ENCODE results near the gene CDKAL1.
"Not testable (repeated sequence)": the region's sequence is repeated elsewhere in the genome, so short reads cannot be mapped to it uniquely, and the experiment has no call there.

Gene CDKAL1

DNA sequence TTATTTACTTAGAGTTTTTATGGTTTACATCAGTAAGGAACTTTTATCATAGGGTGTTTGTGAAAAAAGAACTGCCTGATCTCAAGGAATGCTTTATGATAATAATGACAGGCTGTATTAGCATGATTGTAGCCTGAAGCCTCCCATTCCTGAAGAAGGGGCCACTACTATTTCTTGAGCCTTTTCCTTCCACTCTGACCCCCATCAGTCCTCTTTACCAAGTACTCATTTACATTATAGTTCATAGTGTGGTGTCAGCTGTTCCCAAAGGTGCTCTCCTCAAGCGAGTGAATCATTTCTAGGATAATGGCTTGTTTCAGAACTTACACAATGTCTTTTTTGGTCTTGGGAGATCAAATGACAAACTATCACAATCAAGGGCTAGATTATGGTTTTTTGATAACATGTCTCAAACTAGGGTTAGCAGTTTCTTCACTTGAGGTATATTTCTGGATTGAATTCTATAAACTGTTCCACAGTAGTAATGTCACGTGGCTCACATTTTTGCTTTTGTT is 283.6 kb downstream of the CDKAL1 start:
- Histone ChIP-seq H3K27me3 (ENCODE audit: insufficient read depth, insufficient read length) (no peaks in the 10 kb centered on the region), H3K4me3 (ENCODE audit: insufficient read length, low read depth) (no peak overlapping the region), H3K4me1 (ENCODE audit: insufficient read depth, insufficient read length) (no peaks in the 10 kb centered on the region), H3K9ac (ENCODE audit: insufficient read length, low read depth) (no peak overlapping the region), H3K36me3 (ENCODE audit: insufficient read depth, insufficient read length, low read length) (no peaks in the 10 kb centered on the region), H3K9me3 (ENCODE audit: insufficient read depth, low read length) (peaks cover 11% of the 10 kb centered on the region)
- no peak for DNase-seq (ENCODE audit: low read depth, low spot score)
- TF ChIP-seq ZNF274 (IDR thresholded peaks at IDR 0.05; ENCODE audit: low read depth, low read length), result no peak
- TF ChIP-seq SUZ12 (IDR thresholded peaks at IDR 0.05; ENCODE audit: extremely low read depth, insufficient read depth, insufficient read length), result no peak
- TF ChIP-seq YY1 (IDR thresholded peaks at IDR 0.05; ENCODE audit: insufficient read depth, insufficient read length), result no peak

- no peaks in the 10 kb centered on the region for H3K4me1 ChIP-seq (ENCODE audit: insufficient read depth, insufficient read length)
- no peak for DNase-seq (ENCODE audit: low read depth, low spot score)
- H3K27me3 ChIP-seq (ENCODE audit: insufficient read depth, insufficient read length), result no peaks in the 10 kb centered on the region
- TF ChIP-seq SUZ12 (IDR thresholded peaks at IDR 0.05; ENCODE audit: extremely low read depth, insufficient read depth, insufficient read length), result no peak
- TF ChIP-seq ZNF274 (IDR thresholded peaks at IDR 0.05; ENCODE audit: low read depth, low read length), result no peak
- no peak for TF ChIP-seq YY1 (IDR thresholded peaks at IDR 0.05; ENCODE audit: insufficient read depth, insufficient read length)
- no peak overlapping the region for H3K9ac ChIP-seq (ENCODE audit: insufficient read length, low read depth)
- H3K36me3 ChIP-seq (ENCODE audit: insufficient read depth, insufficient read length, low read length), result no peaks in the 10 kb centered on the region
- H3K4me3 ChIP-seq (ENCODE audit: insufficient read length, low read depth), result no peak overlapping the region
- H3K9me3 ChIP-seq (ENCODE audit: insufficient read depth, low read length), result no peaks in the 10 kb centered on the region
Measured at GRCh38 chr6:20819774-20820400, 285.6 kb downstream of the CDKAL1 start.

GRCh38 chr6:20826378-20826777 is 292.1 kb downstream of the CDKAL1 start:
- no peak for TF ChIP-seq ZNF274 (IDR thresholded peaks at IDR 0.05; ENCODE audit: low read depth, low read length)
- no peak for TF ChIP-seq YY1 (IDR thresholded peaks at IDR 0.05; ENCODE audit: insufficient read depth, insufficient read length)
- TF ChIP-seq SUZ12 (IDR thresholded peaks at IDR 0.05; ENCODE audit: extremely low read depth, insufficient read depth, insufficient read length), result no peak
- no peaks in the 10 kb centered on the region for H3K27me3 ChIP-seq (ENCODE audit: insufficient read depth, insufficient read length)
- H3K9ac ChIP-seq (ENCODE audit: insufficient read length, low read depth), result no peak overlapping the region
- H3K9me3 ChIP-seq (ENCODE audit: insufficient read depth, low read length), result no peaks in the 10 kb centered on the region
- no peaks in the 10 kb centered on the region for H3K4me1 ChIP-seq (ENCODE audit: insufficient read depth, insufficient read length)
- no peak for DNase-seq (ENCODE audit: low read depth, low spot score)
- H3K36me3 ChIP-seq (ENCODE audit: insufficient read depth, insufficient read length, low read length), result no peaks in the 10 kb centered on the region
- no peak overlapping the region for H3K4me3 ChIP-seq (ENCODE audit: insufficient read length, low read depth)

- no peak overlapping the region for H3K4me3 ChIP-seq (ENCODE audit: insufficient read length, low read depth)
- no peaks in the 10 kb centered on the region for H3K4me1 ChIP-seq (ENCODE audit: insufficient read depth, insufficient read length)
- DNase-seq (ENCODE audit: low read depth, low spot score), result no peak
- H3K36me3 ChIP-seq (ENCODE audit: insufficient read depth, insufficient read length, low read length), result no peaks in the 10 kb centered on the region
- H3K27me3 ChIP-seq (ENCODE audit: insufficient read depth, insufficient read length), result no peaks in the 10 kb centered on the region
- TF ChIP-seq YY1 (IDR thresholded peaks at IDR 0.05; ENCODE audit: insufficient read depth, insufficient read length) (no peak), ZNF274 (IDR thresholded peaks at IDR 0.05; ENCODE audit: low read depth, low read length) (no peak), SUZ12 (IDR thresholded peaks at IDR 0.05; ENCODE audit: extremely low read depth, insufficient read depth, insufficient read length) (no peak)
- H3K9me3 ChIP-seq (ENCODE audit: insufficient read depth, low read length), result no peaks in the 10 kb centered on the region
- H3K9ac ChIP-seq (ENCODE audit: insufficient read length, low read depth), result no peak overlapping the region
Measured at GRCh38 chr6:20827798-20828197, 293.5 kb downstream of the CDKAL1 start.

DNA sequence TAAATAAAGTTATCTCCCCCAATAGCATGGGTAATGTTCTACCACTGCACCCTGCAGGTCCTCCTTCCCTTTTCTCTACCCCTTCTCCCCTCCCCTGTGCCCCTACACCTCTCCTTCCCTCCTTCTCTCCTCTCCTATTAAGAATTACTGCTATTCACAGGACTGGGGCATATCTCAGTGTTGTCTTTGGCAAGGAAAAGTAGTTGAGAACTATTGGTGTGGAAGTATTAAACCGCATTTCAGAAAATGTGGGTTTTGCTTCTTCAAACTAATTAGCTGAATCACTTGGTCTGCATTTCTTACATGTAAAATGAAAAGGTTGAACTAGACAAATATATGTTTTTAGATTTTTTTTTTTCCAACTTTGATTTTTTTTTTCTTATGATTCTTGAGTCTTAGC is 296.3 kb downstream of the CDKAL1 start:
- H3K9me3 ChIP-seq (ENCODE audit: insufficient read depth, low read length), result no peaks in the 10 kb centered on the region
- H3K4me1 ChIP-seq (ENCODE audit: insufficient read depth, insufficient read length), result peaks cover 3% of the 10 kb centered on the region
- no peaks in the 10 kb centered on the region for H3K36me3 ChIP-seq (ENCODE audit: insufficient read depth, insufficient read length, low read length)
- TF ChIP-seq SUZ12 (IDR thresholded peaks at IDR 0.05; ENCODE audit: extremely low read depth, insufficient read depth, insufficient read length), result no peak
- no peak for TF ChIP-seq ZNF274 (IDR thresholded peaks at IDR 0.05; ENCODE audit: low read depth, low read length)
- no peak for TF ChIP-seq YY1 (IDR thresholded peaks at IDR 0.05; ENCODE audit: insufficient read depth, insufficient read length)
- H3K27me3 ChIP-seq (ENCODE audit: insufficient read depth, insufficient read length), result no peaks in the 10 kb centered on the region
- H3K4me3 ChIP-seq (ENCODE audit: insufficient read length, low read depth), result no peak overlapping the region
- H3K9ac ChIP-seq (ENCODE audit: insufficient read length, low read depth), result no peak overlapping the region
- no peak for DNase-seq (ENCODE audit: low read depth, low spot score)

DNA sequence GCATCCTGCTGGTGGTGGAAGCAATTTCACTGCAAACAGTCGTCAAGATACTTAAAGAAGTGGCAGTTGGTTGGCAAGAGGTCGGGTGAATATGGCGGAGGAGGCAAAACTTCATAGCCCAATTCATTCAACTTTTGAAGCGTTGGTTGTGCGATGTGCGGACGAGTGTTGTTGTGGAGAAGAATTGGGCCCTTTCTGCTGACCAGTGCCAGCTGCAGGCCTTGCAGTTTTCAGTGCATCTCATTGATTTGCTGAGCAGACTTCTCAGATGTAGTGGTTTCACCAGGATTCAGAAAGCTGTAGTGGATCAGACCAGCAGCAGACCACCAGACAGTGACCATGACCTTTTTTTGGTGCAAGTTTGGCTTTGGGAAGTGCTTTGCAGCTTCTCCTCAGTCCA is 297.0 kb downstream of the CDKAL1 start:
- not testable (repeated sequence) for H3K36me3 ChIP-seq (ENCODE audit: insufficient read depth, insufficient read length, low read length); H3K4me3 ChIP-seq (ENCODE audit: insufficient read length, low read depth); H3K27me3 ChIP-seq (ENCODE audit: insufficient read depth, insufficient read length); DNase-seq (ENCODE audit: low read depth, low spot score); H3K4me1 ChIP-seq (ENCODE audit: insufficient read depth, insufficient read length); H3K9me3 ChIP-seq (ENCODE audit: insufficient read depth, low read length); H3K9ac ChIP-seq (ENCODE audit: insufficient read length, low read depth)

GRCh38 chr6:20833881-20834515 is 299.7 kb downstream of the CDKAL1 start:
- Histone ChIP-seq H3K27me3 (ENCODE audit: insufficient read depth, insufficient read length) (no peaks in the 10 kb centered on the region), H3K9ac (ENCODE audit: insufficient read length, low read depth) (no peak overlapping the region), H3K4me1 (ENCODE audit: insufficient read depth, insufficient read length) (peaks cover 3% of the 10 kb centered on the region), H3K36me3 (ENCODE audit: insufficient read depth, insufficient read length, low read length) (no peaks in the 10 kb centered on the region), H3K4me3 (ENCODE audit: insufficient read length, low read depth) (no peak overlapping the region), H3K9me3 (ENCODE audit: insufficient read depth, low read length) (no peaks in the 10 kb centered on the region)
- DNase-seq (ENCODE audit: low read depth, low spot score), result peak; percentile 59
- TF ChIP-seq ZNF274 (IDR thresholded peaks at IDR 0.05; ENCODE audit: low read depth, low read length) (no peak), SUZ12 (IDR thresholded peaks at IDR 0.05; ENCODE audit: extremely low read depth, insufficient read depth, insufficient read length) (no peak), YY1 (IDR thresholded peaks at IDR 0.05; ENCODE audit: insufficient read depth, insufficient read length) (no peak)
